ENCODE measurements around the gene PIK3R1. TPM values are rescaled to one million over a fixed set of nuclear protein-coding genes. Genes with fewer than 3 reads are reported as not detected.
A peak's percentile ranks its signal among the peaks of the same experiment; 100 is the strongest.

PIK3R1 gene
- polyA plus RNA-seq, 1 donor (not counting 4 experiments of a cell fraction or from before 2014, with no cell fraction given), result 16.7 TPM

DNA sequence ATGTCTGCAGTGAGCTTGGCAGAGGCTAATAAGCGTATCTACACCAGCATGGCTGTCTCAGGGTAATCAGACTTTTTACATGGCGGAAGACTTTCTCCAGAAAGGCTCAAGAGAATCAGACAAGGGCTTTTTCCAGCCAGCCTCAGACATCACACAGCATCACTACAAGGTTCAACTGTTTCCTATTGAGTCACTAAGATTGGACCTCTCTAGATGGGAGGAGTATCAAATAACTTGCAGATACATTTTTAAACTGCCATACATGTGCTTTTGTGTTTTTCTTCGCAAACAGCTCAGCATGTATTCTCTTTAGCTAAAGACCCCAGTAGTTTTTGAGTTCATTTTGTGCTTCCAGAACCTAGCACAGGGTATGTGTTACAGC is 22.9 kb upstream of the PIK3R1 start:
- Histone ChIP-seq H3K36me3 (ENCODE audit: control insufficient read depth in 2 of 2, extremely low read depth in 1 of 2, insufficient read depth in 2 of 2, low read length in 2 of 2) (no peaks in the 10 kb centered on the region), H4K20me1 (ENCODE audit: control insufficient read depth, extremely low read depth, insufficient read depth, low read length) (no peaks in the 10 kb centered on the region), H3K9me3 (ENCODE audit: control insufficient read depth, low read depth, low read length) (no peaks in the 10 kb centered on the region), H3K4me3 (ENCODE audit: control insufficient read depth in 2 of 3, extremely low read depth in 1 of 3, insufficient read depth in 2 of 3, low read depth in 1 of 3, low read length in 3 of 3) (no peak overlapping the region), H3K27me3 (ENCODE audit: control insufficient read depth, extremely low read depth, insufficient read depth, low read length) (no peaks in the 10 kb centered on the region), H3K9me1 (ENCODE audit: control insufficient read depth, extremely low read depth, insufficient read depth, low read length) (no peaks in the 10 kb centered on the region), H2AFZ (ENCODE audit: control insufficient read depth, low read length) (no peak overlapping the region), H3K27ac (ENCODE audit: control insufficient read depth, insufficient read depth, low read length) (no peak overlapping the region), H3K9ac (ENCODE audit: control insufficient read depth, extremely low read depth, insufficient read depth, low read length) (no peak overlapping the region), H3K79me2 (ENCODE audit: control insufficient read depth, insufficient read depth, low read length) (no peaks in the 10 kb centered on the region), H3K4me1 (ENCODE audit: control insufficient read depth, extremely low read depth, insufficient read depth, low read length) (peaks cover 16% of the 10 kb centered on the region), H3K4me2 (ENCODE audit: control insufficient read depth, extremely low read depth, insufficient read depth, low read depth, low read length) (no peak overlapping the region)
- FAIRE-seq (no peak), DNase-seq (ENCODE audit: low read depth, low spot score) (no peak)
- TF ChIP-seq EZH2 (IDR thresholded peaks at IDR 0.05; ENCODE audit: low read length) (no peak), CTCF (optimal IDR thresholded peaks at IDR 0.05 in 1 of 3, IDR thresholded peaks at IDR 0.05 in 1 of 3, conservative IDR thresholded peaks at IDR 0.05 in 1 of 3; ENCODE audit: extremely low read depth in 1 of 3, insufficient read depth in 2 of 3, low read length in 3 of 3) (no peak)
- dilution Hi-C loops (cut with MboI; ENCODE audit: extremely low pct_ligation_motif_present, low sequenced_read_pairs), result no loop called here

DNA sequence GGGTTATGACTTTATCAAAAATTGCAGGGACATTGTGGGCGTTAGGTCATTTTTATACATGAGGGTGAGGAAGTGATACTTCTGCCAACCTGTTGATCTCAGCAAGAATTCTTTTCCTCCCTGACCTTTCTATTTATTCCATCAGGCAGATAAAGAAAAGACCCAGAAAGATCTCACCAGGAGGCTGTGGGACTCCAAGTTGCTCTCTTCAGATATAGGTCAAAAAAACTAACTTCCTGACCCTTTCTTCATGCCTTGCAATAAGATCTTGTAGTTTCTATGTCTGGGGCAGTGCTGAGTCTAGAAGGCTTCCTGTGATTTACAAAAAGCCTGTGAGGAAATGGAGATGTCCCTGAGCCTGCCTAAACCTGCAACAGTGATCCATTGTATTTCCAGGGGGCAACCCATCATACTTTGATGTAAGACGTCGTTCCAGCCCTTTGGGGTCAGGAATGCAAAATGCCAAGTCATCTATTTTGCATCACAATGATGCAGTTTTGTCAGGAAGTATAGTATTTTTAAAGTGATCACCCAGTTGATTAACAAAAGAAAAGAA is 22.0 kb upstream of the PIK3R1 start:
- H3K27me3 ChIP-seq (ENCODE audit: control insufficient read depth, extremely low read depth, insufficient read depth, low read length), result no peaks in the 10 kb centered on the region
- dilution Hi-C loops (cut with MboI; ENCODE audit: extremely low pct_ligation_motif_present, low sequenced_read_pairs), result no loop called here

More for the DNA sequence above, 22.0 kb upstream of the PIK3R1 start:
- H4K20me1 ChIP-seq (ENCODE audit: control insufficient read depth, extremely low read depth, insufficient read depth, low read length), result no peaks in the 10 kb centered on the region
- no peak overlapping the region for H3K4me3 ChIP-seq (ENCODE audit: control insufficient read depth in 2 of 3, extremely low read depth in 1 of 3, insufficient read depth in 2 of 3, low read depth in 1 of 3, low read length in 3 of 3)
- H3K79me2 ChIP-seq (ENCODE audit: control insufficient read depth, insufficient read depth, low read length), result no peaks in the 10 kb centered on the region
- FAIRE-seq (peak; percentile 84), DNase-seq (ENCODE audit: low read depth, low spot score) (no peak)
- H2AFZ ChIP-seq (ENCODE audit: control insufficient read depth, low read length), result peak overlapping the region; percentile 61
- no peaks in the 10 kb centered on the region for H3K9me1 ChIP-seq (ENCODE audit: control insufficient read depth, extremely low read depth, insufficient read depth, low read length)
- peak overlapping the region; percentile 15 for H3K27ac ChIP-seq (ENCODE audit: control insufficient read depth, insufficient read depth, low read length)
- TF ChIP-seq CTCF (optimal IDR thresholded peaks at IDR 0.05 in 1 of 3, IDR thresholded peaks at IDR 0.05 in 1 of 3, conservative IDR thresholded peaks at IDR 0.05 in 1 of 3; ENCODE audit: extremely low read depth in 1 of 3, insufficient read depth in 2 of 3, low read length in 3 of 3), result no peak
- no peak for TF ChIP-seq EZH2 (IDR thresholded peaks at IDR 0.05; ENCODE audit: low read length)
- H3K4me2 ChIP-seq (ENCODE audit: control insufficient read depth, extremely low read depth, insufficient read depth, low read depth, low read length), result peak overlapping the region; percentile 57
- no peaks in the 10 kb centered on the region for H3K36me3 ChIP-seq (ENCODE audit: control insufficient read depth in 2 of 2, extremely low read depth in 1 of 2, insufficient read depth in 2 of 2, low read length in 2 of 2)
- H3K9ac ChIP-seq (ENCODE audit: control insufficient read depth, extremely low read depth, insufficient read depth, low read length), result no peak overlapping the region
- no peaks in the 10 kb centered on the region for H3K9me3 ChIP-seq (ENCODE audit: control insufficient read depth, low read depth, low read length)
- H3K4me1 ChIP-seq (ENCODE audit: control insufficient read depth, extremely low read depth, insufficient read depth, low read length), result peaks cover 16% of the 10 kb centered on the region

Data from keratinocyte (primary cell).